Mesothelial cell of epicardium (in vitro differentiated cells): ENCODE results near the gene ZFAND4. TPM values are rescaled to one million over a fixed set of nuclear protein-coding genes. Genes with fewer than 3 reads are reported as not detected.
"Not testable (repeated sequence)": the region's sequence is repeated elsewhere in the genome, so short reads cannot be mapped to it uniquely, and the experiment has no call there.

Experiments
- DNase-seq, 2 experiments: peaks; one replicate each; pipeline ENCODE4 v3.0.0; 2021; ENCODE audit warnings: low spot score in 2 of 2; ENCODE audit not compliant: unreplicated experiment in 2 of 2
- H3K27ac Mint-ChIP-seq: 2 replicates; pipeline ENCODE4 v1.8.0; 2021; ENCODE audit warnings: mixed read lengths
- H3K27me3 Mint-ChIP-seq: 2 replicates; pipeline ENCODE4 v1.8.0; 2021; ENCODE audit warnings: low read depth, mixed read lengths
- H3K36me3 Mint-ChIP-seq: 2 replicates; pipeline ENCODE4 v1.8.0; 2021; ENCODE audit warnings: mixed read lengths
- H3K4me1 Mint-ChIP-seq: 2 replicates; pipeline ENCODE4 v1.8.0; 2021; ENCODE audit warnings: mixed read lengths
- H3K4me3 Mint-ChIP-seq: 2 replicates; pipeline ENCODE4 v1.8.0; 2021; ENCODE audit warnings: mild to moderate bottlenecking, moderate library complexity, mixed read lengths
- H3K9me3 Mint-ChIP-seq: 2 replicates; pipeline ENCODE4 v1.8.0; 2021; ENCODE audit warnings: mixed read lengths
- CTCF ChIP-seq: fragments of 200-600 bp; sonication (generic); IDR thresholded peaks from one replicate; pipeline ENCODE4 v1.5.0; 2021; ENCODE audit warnings: antibody characterized with exemption; ENCODE audit not compliant: unreplicated experiment
- total RNA-seq: library from RNA; stranded (reverse); gene quantifications from 3 replicates; pipeline ENCODE4 v1.2.1, GENCODE V29; 2021

The ZFAND4 gene
- total RNA-seq, 1 donor from 2014 or later, result 20.2 TPM

- Mint-ChIP-seq H3K4me1 (peaks cover 11% of the 10 kb centered on the region), H3K36me3 (no peaks in the 10 kb centered on the region), H3K4me3 (peak overlapping the region; percentile 71), H3K27ac (peak overlapping the region; percentile 67), H3K9me3 (no peaks in the 10 kb centered on the region), H3K27me3 (peaks cover 7% of the 10 kb centered on the region)
- TF ChIP-seq CTCF, result no peak
- no peak for DNase-seq
Measured at GRCh38 chr10:45673074-45673648, 589 bp upstream of the ZFAND4 start.

GRCh38 chr10:45671300-45671699 lies 1.3 kb downstream of the ZFAND4 start:
- peak overlapping the region; percentile 77 for H3K4me3 Mint-ChIP-seq
- not testable (repeated sequence) for H3K36me3 Mint-ChIP-seq, H3K27me3 Mint-ChIP-seq, H3K9me3 Mint-ChIP-seq, H3K27ac Mint-ChIP-seq, DNase-seq
- peaks cover 11% of the 10 kb centered on the region for H3K4me1 Mint-ChIP-seq

GRCh38 chr10:45669897-45670296 lies 2.7 kb downstream of the ZFAND4 start:
- not testable (repeated sequence) for H3K9me3 Mint-ChIP-seq, H3K36me3 Mint-ChIP-seq, H3K27me3 Mint-ChIP-seq, H3K27ac Mint-ChIP-seq, H3K4me3 Mint-ChIP-seq, DNase-seq
- peaks cover 11% of the 10 kb centered on the region for H3K4me1 Mint-ChIP-seq

- no peak for DNase-seq
- Mint-ChIP-seq H3K9me3 (peaks cover 14% of the 10 kb centered on the region), H3K27me3 (no peaks in the 10 kb centered on the region), H3K27ac (no peak overlapping the region), H3K4me1 (no peaks in the 10 kb centered on the region), H3K36me3 (peaks cover 29% of the 10 kb centered on the region), H3K4me3 (no peak overlapping the region)
- no peak for TF ChIP-seq CTCF
Measured at GRCh38 chr10:45660876-45661411, 11.6 kb downstream of the ZFAND4 start.

- Mint-ChIP-seq H3K27ac (no peak overlapping the region), H3K36me3 (peaks cover 33% of the 10 kb centered on the region), H3K4me1 (peaks cover 6% of the 10 kb centered on the region), H3K9me3 (peaks cover 11% of the 10 kb centered on the region), H3K27me3 (no peaks in the 10 kb centered on the region), H3K4me3 (no peak overlapping the region)
- no peak for TF ChIP-seq CTCF
- no peak for DNase-seq
Measured at GRCh38 chr10:45657033-45657926, 15.3 kb downstream of the ZFAND4 start.

- no peak for DNase-seq
- no peaks in the 10 kb centered on the region for H3K27me3 Mint-ChIP-seq
- H3K4me3 Mint-ChIP-seq, result no peak overlapping the region
- H3K36me3 Mint-ChIP-seq, result peaks cover 19% of the 10 kb centered on the region
- H3K9me3 Mint-ChIP-seq, result peaks cover 4% of the 10 kb centered on the region
- TF ChIP-seq CTCF, result no peak
- H3K4me1 Mint-ChIP-seq, result peaks cover 6% of the 10 kb centered on the region
- no peak overlapping the region for H3K27ac Mint-ChIP-seq
Measured at GRCh38 chr10:45655219-45655618, 17.4 kb downstream of the ZFAND4 start.

- not testable (repeated sequence) for H3K9me3 Mint-ChIP-seq, H3K4me1 Mint-ChIP-seq, H3K27ac Mint-ChIP-seq, H3K4me3 Mint-ChIP-seq, H3K27me3 Mint-ChIP-seq, DNase-seq
- peaks cover 19% of the 10 kb centered on the region for H3K36me3 Mint-ChIP-seq
Measured at GRCh38 chr10:45654753-45655141, 17.8 kb downstream of the ZFAND4 start.
